ENCODE measurements around the gene KRT80.

The KRT80 gene

DNA sequence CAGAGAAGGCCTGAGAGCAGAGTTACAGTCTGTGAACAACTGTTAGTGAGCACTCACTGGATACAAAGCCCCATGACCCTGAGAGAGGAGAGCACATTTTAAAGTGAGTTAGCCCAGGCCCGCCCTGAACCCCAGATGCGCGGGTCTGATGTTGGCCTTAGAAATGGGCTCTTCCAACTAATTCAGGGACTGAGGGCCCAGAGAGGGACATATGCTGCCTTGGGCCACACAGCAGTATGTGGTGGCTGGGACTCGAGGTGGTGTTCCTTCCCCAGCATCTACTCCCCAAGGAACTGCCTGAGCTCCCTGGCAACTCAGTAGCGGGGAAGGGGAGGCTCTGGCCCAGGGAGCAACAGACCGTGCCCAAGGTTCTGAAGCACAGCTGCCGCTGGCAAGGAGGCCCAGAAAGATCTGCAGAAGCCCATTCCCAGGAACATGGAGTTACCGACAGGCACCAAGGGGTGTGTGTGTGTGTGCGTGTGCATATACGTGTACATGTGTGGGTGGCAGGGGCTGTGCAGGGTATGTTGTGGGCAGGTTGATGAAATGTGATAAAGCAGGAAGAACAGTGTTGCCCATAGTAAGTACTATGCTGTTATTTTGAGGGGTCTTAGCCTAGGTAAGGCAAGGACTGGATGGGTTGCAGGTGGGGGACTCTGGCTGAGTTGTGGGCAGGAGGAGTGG lies 40.5 kb downstream of the KRT80 start:
- FAIRE-seq: no peak

DNA sequence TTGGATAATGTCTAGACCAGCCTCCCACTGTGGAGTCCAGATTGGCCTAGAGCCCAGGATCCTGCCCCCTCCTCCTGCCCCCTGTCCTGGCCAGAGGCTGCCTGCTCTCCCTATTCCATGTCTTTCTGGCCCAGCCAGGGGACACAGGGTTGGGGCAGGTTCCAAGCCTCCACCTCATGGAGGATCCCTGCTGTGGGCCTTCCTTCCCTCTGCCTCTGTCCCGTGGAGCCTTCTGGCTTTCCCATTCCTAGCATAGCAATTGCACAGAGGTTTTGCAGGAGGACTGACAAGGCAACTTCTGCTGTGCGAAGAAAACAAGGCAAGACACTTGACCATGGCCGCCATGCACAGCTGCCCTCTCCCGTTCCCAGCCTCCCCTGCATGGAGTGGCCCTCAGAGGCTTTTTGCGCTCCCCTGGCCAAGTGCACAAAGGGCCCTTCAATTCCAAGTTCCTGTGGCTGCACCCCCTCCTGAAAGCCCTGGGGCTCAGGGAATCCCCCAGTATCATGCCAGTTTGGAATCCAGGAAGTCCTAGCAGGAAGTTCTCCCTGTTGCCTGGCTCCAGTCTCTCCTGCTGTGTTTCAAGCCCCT lies 42.1 kb downstream of the KRT80 start:
- FAIRE-seq: no peak

DNA sequence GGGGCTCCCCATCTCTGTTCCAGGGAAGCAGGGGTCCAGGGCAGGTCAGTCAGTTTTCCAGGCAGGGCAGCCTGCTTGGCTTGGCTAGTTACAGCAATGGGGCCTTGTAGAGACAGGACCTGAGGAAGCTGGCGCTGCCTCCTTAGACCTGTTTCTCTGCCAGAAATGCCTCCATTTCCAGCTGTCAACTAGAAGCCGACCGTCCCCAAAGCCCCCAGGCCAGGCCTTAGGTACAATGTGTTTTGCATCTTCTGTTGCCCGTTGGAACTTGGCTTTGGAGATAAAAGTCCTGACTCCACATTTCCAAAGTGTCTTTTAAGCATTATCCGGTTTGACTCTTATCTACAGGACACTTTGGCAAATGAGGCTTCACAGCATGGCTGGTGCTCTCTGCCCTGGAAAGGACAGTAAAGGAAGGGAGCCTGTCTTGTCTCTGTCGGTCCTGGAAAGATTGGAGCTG lies 42.6 kb downstream of the KRT80 start:
- FAIRE-seq: no peak

DNA sequence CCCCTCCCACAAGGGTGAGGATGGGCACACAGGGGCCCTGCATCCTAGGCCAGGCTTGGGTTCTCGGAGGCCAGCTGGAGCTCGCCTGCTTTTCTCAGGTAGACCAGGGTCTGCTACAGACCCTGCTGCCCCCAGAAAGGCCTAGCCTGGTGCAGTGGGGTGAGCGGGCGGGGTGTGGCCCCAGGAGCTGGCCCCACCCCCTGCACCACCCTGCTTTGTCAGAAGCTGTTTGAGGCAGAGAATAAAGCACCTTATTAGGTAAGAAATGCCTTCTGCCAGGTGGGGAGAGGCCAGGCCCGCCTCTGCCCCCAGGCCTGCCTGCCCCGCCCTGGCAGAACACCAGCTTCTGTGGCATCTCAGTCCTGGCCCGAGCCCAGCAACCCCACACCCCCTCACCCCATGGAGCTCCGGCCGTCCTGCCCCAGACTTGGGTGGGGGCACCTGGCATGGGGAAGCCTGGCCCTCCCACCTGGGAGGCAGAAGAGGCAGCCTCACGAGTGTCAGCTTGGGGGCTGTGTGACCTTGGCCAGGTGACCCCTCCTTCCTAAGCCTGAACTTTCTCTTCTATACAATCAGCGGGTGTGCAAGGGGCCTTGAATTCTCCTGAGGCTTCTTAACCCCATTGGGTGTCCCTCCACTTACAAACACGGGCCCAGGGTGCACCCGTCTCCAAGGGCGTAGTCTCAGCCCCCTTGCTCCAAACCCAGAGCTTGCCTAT lies 43.2 kb downstream of the KRT80 start:
- no peak for FAIRE-seq

DNA sequence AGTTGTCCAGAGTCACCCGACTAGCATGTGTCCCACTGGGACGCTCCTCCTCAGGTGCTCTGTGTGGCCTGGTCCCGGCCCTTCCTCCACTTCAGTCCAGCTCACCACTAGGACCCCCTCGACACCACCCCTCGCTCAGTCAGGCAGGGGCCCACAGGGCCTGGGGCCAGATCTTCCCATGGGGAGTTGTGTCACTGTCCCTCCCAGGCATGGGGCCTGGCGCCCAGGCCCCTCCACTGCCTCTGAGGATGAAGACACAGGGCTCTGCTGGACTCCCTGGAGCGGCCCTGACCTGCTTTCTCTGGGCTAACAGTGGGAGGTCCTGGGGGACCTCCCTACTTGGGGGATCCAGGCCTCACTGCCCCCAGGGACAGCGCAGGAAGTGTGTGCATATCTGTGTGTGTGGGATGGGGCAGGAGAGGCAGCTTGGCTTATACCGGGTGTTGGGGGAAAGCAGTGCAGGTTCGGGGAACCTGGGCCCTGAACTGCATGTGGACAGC lies 43.8 kb downstream of the KRT80 start:
- FAIRE-seq: no peak

DNA sequence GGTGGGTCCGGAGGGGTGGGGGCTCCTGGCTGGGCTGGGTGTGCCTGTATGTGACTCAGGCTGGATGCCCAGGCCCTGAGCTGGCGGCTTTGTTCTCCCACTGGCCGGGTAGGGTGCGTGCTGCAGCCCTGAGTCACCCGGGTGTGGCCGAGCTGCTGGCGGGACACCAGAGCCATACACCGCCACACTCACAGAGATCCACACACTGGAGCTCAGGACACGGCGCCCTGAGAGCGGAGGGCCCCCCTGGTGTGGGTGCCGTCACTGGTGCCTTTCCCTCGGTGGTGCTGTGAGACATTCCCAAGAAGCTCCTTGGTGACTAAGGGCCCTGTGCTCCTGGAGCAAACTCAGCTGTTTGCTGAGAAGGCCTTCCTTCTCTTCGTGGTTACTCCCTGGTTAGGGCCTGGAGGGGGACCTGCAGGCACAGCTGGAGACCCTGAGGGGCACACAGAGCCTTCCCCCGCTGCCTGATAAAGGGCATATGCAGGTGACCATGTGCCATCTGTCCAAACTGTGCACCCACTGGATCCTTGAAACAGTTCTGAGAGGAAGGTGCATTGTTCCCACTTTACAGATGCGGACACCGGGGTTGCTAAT lies 44.3 kb downstream of the KRT80 start:
- no peak for FAIRE-seq

DNA sequence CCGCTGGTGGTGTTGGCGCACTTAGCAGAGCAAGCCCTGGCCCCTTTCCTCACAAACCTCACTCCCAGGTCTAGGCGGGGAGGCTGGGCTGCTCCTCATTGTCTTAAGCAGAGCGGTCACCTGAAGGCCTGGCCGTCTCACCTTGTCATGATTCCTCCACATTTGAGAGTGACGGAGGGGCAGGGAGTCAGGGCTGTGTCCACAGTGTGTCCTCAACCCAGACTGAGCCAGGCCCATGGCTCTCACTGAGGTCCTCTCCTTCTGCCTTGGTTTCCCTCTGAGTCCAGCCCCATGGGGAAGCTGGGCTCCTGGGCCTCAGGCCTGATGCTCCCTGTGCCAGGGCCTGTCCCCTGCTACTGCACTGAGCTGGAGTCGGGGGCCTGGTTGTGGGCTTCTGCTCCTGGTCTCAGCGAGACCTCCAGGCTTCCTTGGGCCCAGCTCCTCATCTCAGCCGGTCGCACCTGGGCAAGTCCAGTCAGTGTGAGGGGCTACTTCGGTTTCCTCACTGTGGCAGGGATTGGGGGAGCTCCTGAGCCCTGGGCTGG lies 44.9 kb downstream of the KRT80 start:
- FAIRE-seq: no peak

DNA sequence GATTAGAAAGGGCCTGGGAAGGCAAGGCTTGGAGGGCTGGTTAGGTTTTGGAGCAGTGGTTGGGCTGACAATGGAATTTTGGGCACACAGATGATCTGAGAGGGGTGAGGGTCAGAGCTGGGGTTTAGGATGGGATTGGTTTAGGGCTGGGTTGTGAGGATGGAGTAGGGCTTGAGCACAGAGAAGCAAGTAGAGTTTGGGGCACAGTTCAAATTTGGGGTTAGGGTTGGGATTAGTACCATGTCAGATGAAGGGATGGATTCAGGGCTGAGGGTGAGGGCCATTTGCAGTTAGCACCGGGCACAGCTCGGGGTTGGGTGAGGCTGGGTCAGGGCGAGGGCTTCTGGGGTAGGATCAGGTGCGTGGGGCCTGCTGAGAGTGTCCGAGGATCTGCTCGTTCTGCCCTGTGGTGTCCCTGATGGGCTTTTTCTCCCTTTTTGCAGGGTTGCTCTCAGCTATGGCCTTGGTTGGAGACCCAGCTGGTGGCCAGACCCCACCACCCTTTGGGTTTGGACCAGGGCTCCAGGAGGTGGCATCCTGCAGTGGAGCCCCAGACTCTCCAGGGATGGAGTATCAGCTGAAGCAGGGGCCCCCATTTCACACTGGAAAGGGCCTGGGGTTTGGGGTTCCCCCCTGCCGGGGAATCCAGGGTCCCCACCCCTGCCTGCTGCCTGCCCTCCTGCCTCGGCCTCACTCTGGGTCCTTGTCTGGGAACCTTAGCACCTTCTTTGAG lies 45.6 kb downstream of the KRT80 start:
- FAIRE-seq: no peak

DNA sequence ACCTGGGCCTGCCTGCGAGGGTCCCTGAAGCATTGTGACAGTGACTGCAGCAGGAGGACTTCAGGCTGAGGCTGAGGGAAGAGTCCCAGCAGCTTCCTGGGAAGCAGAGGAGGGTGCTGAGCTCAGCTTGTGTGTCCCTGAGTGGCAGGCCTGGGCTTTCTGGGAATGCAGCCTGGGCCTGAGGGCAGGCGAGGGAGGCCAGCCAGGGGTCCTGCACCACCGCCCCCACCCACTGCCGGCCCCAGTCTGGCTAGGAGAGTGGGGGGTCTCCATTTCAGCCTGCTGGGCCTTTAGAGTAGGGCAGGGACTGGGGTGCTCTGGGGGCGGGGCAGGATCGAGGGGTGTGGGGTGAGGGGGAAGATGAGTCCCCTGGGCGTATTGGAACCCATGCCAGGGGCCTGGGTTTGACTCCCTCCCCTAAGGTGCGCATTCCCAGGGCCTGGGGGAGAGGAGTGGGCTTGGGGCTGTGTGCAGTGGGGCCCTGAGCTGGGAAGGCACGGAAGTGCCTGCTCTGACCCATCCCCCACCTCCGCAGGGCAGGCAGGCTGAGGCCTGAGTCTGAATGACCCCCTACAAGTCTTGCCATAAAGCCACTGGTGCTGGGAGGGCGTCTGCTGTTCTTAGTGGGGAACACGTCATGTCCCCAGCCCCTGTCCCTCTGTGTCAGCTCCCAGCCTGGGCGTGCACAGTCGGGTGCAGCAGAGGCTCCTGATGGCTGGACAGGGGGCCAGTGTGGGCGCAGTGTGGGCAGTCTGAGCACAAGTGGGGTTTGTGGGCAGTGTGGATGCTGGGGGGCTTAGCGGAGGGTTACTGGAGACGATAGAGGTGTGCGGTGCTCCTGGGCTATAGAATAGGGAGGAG lies 46.4 kb downstream of the KRT80 start:
- FAIRE-seq: no peak

DNA sequence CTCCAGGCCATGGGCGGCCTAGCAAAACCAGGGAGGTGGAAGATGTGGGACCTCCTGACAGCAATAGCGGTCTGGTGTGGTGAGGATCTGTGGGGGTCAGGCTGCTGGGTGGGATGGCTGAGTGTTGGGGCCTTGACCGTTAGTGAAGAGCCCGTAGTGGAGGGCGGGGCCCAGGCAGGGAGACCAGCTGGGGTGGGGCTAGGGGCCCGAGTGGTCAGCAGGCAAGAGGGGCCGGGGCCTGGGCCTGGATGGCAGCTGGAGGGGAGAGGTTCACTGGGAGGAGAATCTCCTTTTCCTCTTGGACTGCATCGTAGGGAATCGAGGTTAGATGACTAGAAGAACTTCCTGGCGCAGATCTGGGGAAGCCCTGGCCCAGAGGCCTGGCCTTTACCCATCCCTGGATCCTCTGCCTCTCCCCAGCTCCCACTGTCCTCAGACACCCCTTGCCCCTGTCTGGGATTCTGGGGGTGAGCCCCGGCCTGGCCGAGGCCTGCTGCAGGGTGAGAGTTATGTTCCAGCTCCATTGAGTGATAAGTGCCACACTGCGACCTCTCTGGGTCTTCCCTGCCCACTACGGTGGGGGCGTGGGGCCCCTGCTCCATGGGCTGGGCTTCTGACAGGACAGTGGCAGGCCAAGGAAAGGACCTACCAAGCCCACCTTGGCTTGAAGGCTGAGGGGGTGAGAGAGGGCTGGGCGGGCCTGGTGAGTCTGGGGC lies 47.1 kb downstream of the KRT80 start:
- no peak for FAIRE-seq

DNA sequence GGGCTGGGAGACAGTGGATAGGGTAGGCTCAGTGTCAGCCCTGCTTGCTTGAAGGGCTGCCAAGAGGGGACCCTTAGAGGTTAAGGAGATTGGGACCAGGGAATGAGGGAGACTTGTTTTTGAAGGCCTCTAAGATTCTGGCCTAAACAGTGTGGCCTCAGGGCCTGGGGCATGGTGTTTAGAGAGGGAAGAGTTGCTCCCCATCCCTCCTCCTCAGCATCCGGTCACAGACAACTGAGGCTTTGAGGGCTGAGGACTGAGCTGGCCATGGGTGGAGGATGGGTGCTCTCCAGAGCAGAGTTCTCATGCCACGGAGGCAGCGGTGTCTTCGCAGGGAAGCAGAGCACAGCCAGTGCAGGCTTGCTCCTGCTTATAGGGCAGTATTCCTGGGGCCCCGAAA lies 49.4 kb downstream of the KRT80 start:
- no peak for FAIRE-seq

DNA sequence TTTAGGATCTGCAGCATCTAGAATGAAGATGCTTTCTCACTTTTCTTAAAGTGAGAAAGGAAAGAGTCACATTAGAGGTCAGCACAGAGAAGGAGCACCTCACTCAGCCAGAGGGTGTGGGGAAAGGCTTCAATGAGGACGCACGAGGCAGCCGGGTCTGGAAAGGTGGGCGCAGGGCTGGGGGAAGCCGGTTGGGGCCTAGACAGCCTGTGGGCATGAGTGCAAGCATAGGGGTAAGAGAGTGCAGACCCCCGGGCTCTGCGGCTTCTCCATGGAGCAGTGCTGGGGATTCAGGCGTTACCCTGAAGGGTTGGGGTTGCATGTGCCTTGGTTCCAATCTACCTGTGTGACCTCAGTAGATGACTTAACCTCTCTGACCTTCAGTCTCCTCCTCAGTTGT lies 49.9 kb downstream of the KRT80 start:
- FAIRE-seq: no peak

DNA sequence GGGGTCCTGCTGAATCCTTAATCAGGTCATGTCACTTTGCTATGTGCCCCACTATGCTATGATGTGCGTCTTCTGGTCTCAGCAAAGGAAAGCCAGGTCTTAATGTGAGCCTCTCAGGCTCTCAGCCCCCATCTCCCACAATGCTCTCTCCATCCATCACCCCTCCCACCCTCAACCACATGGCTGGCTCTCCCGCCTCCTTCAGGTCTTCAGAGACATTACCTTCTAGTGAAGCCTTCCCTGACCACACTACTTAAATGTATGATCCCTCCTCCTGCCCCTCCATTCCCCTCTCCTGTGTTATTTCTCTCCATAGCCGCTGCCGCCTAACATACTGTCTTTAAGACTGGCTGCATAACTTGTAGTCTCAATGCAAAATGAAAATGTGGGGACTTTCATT lies 50.5 kb downstream of the KRT80 start:
- FAIRE-seq: no peak

DNA sequence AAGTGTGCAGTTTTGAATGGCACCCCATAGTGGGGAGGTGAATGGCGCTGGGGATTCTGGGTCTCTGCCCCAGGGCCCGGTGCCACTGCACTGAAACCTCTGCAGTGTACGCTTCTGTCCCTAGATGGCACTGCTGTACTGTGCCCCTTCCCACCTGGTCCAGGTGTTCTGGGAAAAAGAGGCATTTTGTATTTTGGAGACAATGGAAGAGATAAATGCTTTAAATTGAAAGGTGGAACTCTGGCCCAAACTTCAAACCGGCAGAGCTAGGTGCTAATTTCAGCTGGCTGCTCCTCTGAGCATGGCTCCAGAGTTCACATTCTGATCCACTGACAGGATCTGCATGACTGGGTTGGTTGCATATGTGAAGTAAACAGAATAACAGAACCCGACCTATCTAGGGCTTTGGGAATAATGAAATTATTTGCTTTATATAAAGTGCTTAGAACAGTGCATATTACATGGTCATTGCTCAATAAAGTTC lies 52.2 kb downstream of the KRT80 start:
- FAIRE-seq: no peak

DNA sequence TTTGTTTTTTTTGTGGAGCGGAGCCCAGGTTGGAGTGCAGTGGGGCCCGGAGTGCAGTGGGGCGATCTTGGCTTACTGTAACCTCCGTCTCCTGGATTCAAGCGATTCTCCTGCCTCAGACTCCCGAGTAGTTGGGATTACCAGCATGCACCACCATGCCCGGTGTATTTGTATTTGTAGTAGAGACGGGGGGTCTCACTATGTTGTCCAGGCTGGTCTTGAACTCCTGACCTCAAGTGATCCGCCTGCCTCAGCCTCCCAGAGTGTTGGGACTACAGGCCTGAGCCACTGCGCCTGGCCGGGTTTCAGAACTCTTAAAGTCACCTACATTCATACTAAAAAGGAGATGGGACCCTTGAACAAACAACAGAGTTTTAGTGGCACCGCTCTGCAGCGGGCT lies 52.7 kb downstream of the KRT80 start:
- FAIRE-seq: no peak

DNA sequence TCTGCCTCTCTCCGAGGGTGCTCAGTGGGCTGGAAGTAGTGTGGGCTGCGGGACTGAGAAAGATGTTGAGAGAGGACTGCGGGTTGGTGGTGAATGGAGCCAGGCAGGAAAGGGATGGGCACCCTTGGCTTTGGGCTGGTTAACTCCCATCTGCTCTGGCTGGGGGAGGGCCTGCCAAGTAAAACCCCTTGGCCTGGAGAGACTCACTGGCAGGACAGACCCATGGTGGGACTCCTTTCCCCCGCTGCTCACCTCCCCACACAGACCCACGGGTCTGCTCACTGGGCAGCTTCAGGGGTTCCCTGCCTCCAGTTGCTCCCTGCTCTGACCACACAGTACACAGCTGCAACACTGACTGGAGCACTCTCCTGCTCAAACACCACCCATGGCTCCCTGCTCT lies 54.1 kb downstream of the KRT80 start:
- FAIRE-seq: no peak

DNA sequence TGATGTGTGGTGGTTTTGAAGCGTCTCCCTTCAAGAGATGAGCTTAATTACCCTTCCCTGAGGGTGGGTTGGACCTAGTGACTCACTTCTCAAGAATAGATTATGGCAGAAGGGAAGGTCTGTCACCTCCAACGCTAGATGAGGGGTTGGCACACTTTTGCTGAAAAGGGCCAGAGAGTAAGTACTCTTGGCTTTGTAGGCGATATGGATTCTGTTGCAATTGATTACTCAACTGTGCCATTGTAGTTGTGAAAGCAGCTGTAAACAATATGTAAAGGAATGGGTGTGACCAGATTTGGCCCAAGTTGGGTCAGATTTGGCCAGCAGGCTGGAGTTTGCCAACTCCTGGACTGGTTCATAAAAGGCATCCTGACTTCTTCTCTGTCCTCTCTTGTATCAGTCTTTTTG lies 59.1 kb downstream of the KRT80 start:
- no peak for FAIRE-seq

DNA sequence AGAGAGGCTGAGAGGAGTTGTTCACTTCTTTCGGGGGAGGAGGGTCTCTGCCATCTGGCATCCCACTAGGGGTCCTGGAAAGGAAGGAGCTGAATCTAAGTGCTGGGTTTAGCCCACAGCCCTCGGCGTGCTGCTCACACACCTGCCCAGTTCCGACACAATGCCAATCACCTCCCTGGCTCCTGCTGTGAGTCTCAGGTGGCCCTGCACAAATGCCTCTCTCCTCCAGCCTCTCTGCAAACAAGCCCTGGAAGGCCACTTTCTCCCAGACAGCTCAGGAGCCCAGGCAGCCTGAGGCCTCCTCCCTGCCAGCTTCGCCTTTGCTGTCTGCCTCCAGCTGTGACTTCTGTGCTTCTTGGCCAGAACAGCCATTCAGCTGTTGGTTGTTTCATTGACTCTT lies 61.1 kb downstream of the KRT80 start:
- no peak for FAIRE-seq

DNA sequence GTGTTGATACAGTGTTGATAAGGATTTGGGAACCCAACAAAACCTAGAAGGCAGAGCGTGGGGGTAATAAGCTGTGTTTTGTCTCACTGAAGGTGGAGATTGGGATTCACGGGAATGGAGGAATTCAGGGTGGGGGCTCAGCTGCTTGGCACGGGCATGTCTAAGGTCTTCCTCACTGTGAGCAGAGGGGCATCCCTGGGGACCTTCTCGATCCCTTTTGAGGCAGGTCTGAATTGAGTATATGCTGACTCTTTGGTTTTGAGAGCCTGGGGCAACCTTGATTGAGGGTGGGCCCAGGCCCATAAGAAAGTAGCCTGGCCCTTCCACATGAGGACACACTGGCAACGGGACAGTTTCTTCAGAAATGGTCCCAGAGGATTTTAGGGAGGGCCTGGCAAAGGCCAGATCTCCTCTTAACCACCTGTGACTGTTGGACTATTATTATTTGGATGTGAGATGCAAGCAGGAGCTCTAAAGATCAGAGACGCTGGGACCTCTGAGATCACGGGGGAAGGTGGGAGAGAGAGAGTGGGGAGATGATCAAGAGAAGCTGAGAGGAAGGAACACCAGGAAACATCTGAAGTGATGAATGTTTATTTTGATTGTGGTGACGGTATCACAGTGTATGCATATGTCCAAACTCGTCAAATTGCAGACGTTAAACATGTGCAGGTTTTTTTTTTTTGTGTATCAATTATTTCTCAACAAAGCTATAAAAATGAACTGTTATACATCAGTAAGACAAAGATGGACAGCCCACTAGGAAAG lies 63.9 kb downstream of the KRT80 start:
- FAIRE-seq: no peak
